NCI-H2029 treated with DMSO at 0.1 percent for 48 hours (cell line): ENCODE measurements around the gene MTA2.
A peak's percentile ranks its signal among the peaks of the same experiment; 100 is the strongest.
"Not testable (repeated sequence)": the region's sequence is repeated elsewhere in the genome, so short reads cannot be mapped to it uniquely, and the experiment has no call there.

ENCODE experiments used
- DNase-seq: peaks from one replicate; lab custom pipeline; 2025; lab: John Stamatoyannopoulos, UW

MTA2 gene

GRCh38 chr11:62601372-62602140, at the start of gene MTA2:
Gene MTA2 (minus strand): TSS chr11:62601865. CDS start chr11:62601450, 415 bp downstream.
- DNase-seq = peak; percentile 92

- DNase-seq = not testable (repeated sequence)
Observed at GRCh38 chr11:62650283-62650682, 48.6 kb upstream of the MTA2 start.

DNA sequence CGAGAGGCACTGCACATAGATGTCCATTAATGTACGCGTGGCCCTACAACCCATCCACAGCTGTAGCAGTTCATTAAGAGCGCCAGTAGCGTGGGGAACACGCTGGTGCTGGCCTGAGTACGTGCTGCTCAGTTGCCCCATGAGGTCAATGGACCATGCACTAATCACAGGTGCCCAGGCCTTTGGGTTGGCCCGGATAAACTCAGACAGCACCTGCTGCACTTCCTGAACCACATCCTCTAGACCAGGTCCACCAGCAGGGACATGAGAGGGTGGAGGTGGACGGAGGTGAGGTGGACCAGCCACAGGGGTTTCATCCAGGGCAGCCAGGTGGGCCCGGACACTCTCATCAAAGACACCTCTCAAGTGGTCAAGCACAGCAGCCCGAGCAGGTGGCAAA, 47.8 kb upstream of the MTA2 start:
- no peak for DNase-seq

GRCh38 chr11:62648967-62649364, 47.3 kb upstream of the MTA2 start:
- no peak for DNase-seq

DNA sequence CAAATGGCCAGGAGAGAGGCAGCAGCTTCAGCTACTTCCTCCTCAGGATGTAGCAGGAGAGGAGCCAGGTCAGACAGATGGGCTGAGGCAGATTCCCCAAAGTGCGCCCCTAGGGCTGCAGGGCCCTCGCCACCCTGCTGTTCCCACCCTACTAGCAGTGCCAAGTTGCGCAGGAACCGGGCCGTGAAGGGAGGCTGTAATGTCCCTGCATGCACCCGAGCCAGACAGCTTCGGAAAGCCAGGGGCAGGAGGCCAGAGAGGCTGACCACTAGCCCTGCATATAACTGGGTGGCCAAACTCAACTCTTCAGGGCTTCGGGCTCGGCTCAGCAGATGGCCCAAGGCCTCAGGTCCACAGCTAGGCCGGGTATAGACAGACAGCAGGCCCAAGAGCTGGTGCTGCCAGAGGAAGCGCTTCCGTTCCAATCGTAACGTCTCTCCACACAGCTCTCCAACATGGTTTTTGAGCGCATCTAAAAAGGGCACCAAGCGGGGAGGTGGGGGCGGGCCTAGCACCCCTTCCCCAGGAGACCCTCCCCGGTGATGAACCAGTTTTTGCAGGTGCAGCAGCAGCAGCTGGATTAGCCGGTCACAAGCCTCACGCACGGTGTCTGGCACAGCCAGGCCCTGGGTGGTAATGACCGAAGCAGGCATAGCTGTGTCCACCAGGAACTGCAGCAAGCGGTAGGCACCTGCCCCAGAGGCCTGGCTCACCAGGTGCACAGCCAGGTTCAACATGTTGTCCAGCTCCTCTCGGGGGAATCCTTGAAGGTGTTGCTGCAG, 46.7 kb upstream of the MTA2 start:
- no peak for DNase-seq

- no peak for DNase-seq
Observed at GRCh38 chr11:62647609-62648005, 45.9 kb upstream of the MTA2 start.

GRCh38 chr11:62646825-62647608, 45.4 kb upstream of the MTA2 start:
- no peak for DNase-seq

- DNase-seq = peak; percentile 92
Observed at GRCh38 chr11:62645946-62646824, 44.5 kb upstream of the MTA2 start, which contains the start of gene GANAB. Gene GANAB (minus strand): TSS chr11:62646613. CDS start chr11:62646599, 14 bp downstream.

GRCh38 chr11:62645671-62645945, 43.9 kb upstream of the MTA2 start:
- no peak for DNase-seq

- no peak for DNase-seq
Observed at GRCh38 chr11:62644220-62644619, 42.6 kb upstream of the MTA2 start.

- DNase-seq = no peak
Observed at GRCh38 chr11:62632492-62632891, 30.8 kb upstream of the MTA2 start.

- no peak for DNase-seq
Observed at GRCh38 chr11:62627713-62628112, 26.0 kb upstream of the MTA2 start.

DNA sequence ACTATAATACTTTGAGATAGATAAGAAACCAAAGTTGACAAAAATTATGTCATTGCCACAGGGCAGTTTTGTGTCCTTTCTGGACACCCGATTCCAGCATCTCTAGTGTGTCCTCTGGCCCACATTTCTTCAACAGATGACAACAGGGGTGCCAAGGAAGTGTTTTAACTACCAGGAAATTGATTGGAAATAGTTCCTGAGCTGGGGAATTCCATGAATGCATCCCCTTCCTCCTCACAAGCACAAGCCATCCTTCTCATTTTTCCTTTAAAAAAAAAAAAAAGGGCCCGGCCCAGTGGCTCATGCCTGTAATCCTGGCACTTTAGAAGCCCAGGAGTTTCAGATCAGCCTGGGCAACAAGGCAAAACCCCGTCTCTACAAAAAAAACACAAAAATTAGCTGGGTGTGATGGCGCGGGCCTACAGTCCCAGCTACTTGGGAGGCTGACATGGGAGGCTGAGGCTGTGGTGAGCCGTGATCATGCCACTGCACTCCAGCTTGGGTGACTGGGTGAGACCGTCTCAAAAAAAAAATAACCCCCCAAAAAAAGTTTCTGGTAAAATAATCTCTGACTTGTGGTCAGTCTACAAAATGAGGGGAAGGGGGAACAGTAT, 20.9 kb upstream of the MTA2 start:
- no peak for DNase-seq

DNA sequence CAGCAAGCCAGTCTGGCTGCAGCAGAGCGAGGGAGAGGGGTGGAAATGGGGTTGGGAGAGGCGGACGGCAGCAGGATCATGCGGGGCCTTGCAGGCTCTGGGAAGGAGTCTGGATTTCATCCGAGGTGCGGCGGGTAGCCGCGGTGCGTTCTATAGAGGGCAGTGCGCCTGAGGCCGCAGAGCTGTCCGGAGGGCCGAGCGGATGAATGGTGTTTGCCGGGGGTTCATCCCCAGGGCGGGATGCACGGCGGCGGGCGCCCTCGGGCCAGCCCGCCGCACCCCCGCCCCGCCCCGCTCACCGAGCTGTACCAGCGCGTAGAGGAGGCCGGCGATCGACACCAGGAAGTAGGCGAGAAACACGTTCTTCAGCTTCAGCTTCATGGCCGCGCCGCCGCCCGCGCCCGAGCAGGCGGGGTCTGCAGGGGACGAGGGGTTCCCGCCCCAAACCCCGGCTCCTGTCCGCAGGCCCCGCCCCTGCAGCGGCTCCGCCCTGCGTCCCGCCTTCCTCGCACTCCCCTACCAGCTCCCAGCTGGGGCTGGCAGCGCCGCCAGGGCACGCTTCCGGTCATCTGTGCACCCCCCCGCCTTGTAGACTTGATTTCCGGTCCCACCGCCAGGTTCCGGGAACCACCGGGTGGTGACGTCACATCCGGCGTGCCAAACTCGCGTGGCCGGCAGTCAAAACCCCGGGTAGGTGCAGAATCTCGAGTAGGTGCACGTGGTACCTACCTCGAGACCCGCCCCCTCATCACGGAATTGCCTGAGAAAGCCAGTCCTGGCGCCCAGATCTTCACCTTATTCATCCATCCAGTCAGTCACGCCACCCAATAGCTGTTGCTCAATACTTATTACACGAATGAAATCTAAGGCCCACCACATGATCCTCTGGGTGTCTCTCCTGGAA, 20.2 kb upstream of the MTA2 start, which contains the start of gene B3GAT3:
B3GAT3 (minus strand) TSS at position 420 of the 904 bp plus-strand sequence; CDS start at position 381, 39 bp downstream.
- DNase-seq = peak; percentile 99

- no peak for DNase-seq
Observed at GRCh38 chr11:62621027-62621566, 19.4 kb upstream of the MTA2 start.

GRCh38 chr11:62616957-62617356, 15.3 kb upstream of the MTA2 start:
- DNase-seq = not testable (repeated sequence)

DNA sequence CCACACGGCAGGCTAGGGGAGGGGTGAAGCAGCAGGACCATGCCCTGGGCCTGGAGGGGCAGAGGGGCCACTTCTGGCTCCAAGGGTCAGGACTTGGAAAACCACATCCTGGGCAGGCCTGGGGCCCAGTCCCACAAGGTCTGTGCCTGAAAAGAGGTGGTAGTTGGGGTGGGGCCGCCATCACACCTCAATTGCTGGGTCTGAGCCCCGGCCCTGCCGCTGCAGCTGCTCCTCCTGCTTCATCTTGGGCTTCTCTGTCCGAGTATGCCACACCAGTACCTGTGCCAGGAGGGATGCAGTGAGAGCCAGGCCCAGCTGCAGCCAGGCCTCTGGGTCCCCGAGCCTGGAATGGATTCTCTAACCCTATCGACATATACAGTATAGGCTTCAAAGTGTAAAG, 13.9 kb upstream of the MTA2 start:
- no peak for DNase-seq

- no peak for DNase-seq
Observed at GRCh38 chr11:62614275-62614674, 12.6 kb upstream of the MTA2 start.

DNA sequence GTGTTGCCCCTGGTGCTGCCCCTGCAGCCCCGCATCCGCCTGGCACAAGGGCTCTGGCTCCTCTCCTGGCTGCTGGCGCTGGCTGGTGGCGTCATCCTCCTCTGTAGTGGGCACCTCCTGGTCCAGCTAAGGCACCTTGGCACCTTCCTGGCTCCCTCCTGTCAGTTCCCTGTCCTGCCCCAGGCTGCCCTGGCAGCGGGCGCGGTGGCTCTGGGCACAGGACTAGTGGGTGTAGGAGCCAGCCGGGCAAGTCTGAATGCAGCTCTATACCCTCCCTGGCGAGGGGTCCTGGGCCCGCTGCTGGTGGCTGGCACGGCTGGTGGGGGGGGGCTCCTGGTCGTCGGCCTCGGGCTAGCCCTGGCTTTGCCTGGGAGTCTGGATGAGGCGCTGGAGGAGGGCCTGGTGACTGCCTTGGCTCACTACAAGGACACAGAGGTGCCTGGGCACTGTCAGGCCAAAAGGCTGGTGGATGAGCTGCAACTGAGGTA, 11.7 kb upstream of the MTA2 start:
- no peak for DNase-seq
